Retina (tissue), 1 donor: Measurements from ENCODE around the gene CTNND2.

ENCODE experiments used
- DNase-seq: peaks from one replicate; pipeline ENCODE4 v3.0.0-alpha.2; 2016

Gene CTNND2

GRCh38 chr5:11511878-11512277 is 392.4 kb downstream of the CTNND2 start:
- DNase-seq = no peak

- no peak for DNase-seq
Measured at GRCh38 chr5:11510889-11511288, 393.4 kb downstream of the CTNND2 start.

GRCh38 chr5:11509793-11510192 is 394.5 kb downstream of the CTNND2 start:
- no peak for DNase-seq

GRCh38 chr5:11507156-11507910 is 396.9 kb downstream of the CTNND2 start:
- no peak for DNase-seq

- DNase-seq = no peak
Measured at GRCh38 chr5:11504886-11505193, 399.4 kb downstream of the CTNND2 start.

- DNase-seq = no peak
Measured at GRCh38 chr5:11504065-11504885, 400.0 kb downstream of the CTNND2 start.

- no peak for DNase-seq
Measured at GRCh38 chr5:11502783-11503182, 401.5 kb downstream of the CTNND2 start.

- DNase-seq = no peak
Measured at GRCh38 chr5:11497651-11498050, 406.6 kb downstream of the CTNND2 start.

GRCh38 chr5:11496137-11496719 is 408.0 kb downstream of the CTNND2 start:
- DNase-seq = no peak

- DNase-seq = no peak
Measured at GRCh38 chr5:11494340-11494739, 409.9 kb downstream of the CTNND2 start.

- no peak for DNase-seq
Measured at GRCh38 chr5:11491404-11492075, 412.7 kb downstream of the CTNND2 start.

GRCh38 chr5:11483630-11484029 is 420.6 kb downstream of the CTNND2 start:
- DNase-seq = no peak

GRCh38 chr5:11482011-11482410 is 422.2 kb downstream of the CTNND2 start:
- no peak for DNase-seq

GRCh38 chr5:11477786-11478185 is 426.5 kb downstream of the CTNND2 start:
- DNase-seq = no peak

- DNase-seq = no peak
Measured at GRCh38 chr5:11476866-11477265, 427.4 kb downstream of the CTNND2 start.

GRCh38 chr5:11468334-11469039 is 435.8 kb downstream of the CTNND2 start:
- DNase-seq = no peak

- DNase-seq = no peak
Measured at GRCh38 chr5:11467588-11467987, 436.7 kb downstream of the CTNND2 start.

GRCh38 chr5:11459716-11460115 is 444.5 kb downstream of the CTNND2 start:
- no peak for DNase-seq

GRCh38 chr5:11455505-11455904 is 448.7 kb downstream of the CTNND2 start:
- DNase-seq = no peak

GRCh38 chr5:11452852-11453251 is 451.4 kb downstream of the CTNND2 start:
- DNase-seq = no peak

GRCh38 chr5:11449966-11450365 is 454.3 kb downstream of the CTNND2 start:
- no peak for DNase-seq

- DNase-seq = peak; percentile 76
Measured at GRCh38 chr5:11449217-11449616, 455.0 kb downstream of the CTNND2 start.

GRCh38 chr5:11443831-11444230 is 460.4 kb downstream of the CTNND2 start:
- DNase-seq = no peak
